GM04504 (cell line): Measurements from ENCODE around the gene GLCE.
"Not testable (repeated sequence)": the region's sequence is repeated elsewhere in the genome, so short reads cannot be mapped to it uniquely, and the experiment has no call there.

ENCODE experiments used
- DNase-seq: peaks from one replicate; pipeline ENCODE4 v3.0.0-alpha.2; 2012; ENCODE audit warnings: low read depth

The GLCE gene

GRCh38 chr15:69135499-69135898, 24.9 kb upstream of the GLCE start:
- no peak for DNase-seq

GRCh38 chr15:69138963-69139362, 21.5 kb upstream of the GLCE start:
- no peak for DNase-seq

GRCh38 chr15:69140306-69140705, 20.1 kb upstream of the GLCE start:
- no peak for DNase-seq

- DNase-seq, result no peak
Observed at GRCh38 chr15:69141286-69141701, 19.1 kb upstream of the GLCE start.

GRCh38 chr15:69141833-69142232, 18.6 kb upstream of the GLCE start:
- no peak for DNase-seq

- DNase-seq, result no peak
Observed at GRCh38 chr15:69143756-69144436, 16.5 kb upstream of the GLCE start.

- DNase-seq, result no peak
Observed at GRCh38 chr15:69144530-69144929, 15.9 kb upstream of the GLCE start.

- no peak for DNase-seq
Observed at GRCh38 chr15:69145149-69145693, 15.2 kb upstream of the GLCE start.

- no peak for DNase-seq
Observed at GRCh38 chr15:69145694-69146492, 14.5 kb upstream of the GLCE start.

- DNase-seq, result no peak
Observed at GRCh38 chr15:69146724-69147435, 13.6 kb upstream of the GLCE start.

GRCh38 chr15:69148465-69148864, 12.0 kb upstream of the GLCE start:
- DNase-seq, result no peak

- no peak for DNase-seq
Observed at GRCh38 chr15:69149163-69149562, 11.3 kb upstream of the GLCE start.

- no peak for DNase-seq
Observed at GRCh38 chr15:69149803-69150202, 10.6 kb upstream of the GLCE start.

- DNase-seq, result no peak
Observed at GRCh38 chr15:69150336-69150735, 10.1 kb upstream of the GLCE start.

- no peak for DNase-seq
Observed at GRCh38 chr15:69150841-69151240, 9.6 kb upstream of the GLCE start.

- DNase-seq, result no peak
Observed at GRCh38 chr15:69153046-69153445, 7.4 kb upstream of the GLCE start.

- DNase-seq, result not testable (repeated sequence)
Observed at GRCh38 chr15:69153587-69153986, 6.8 kb upstream of the GLCE start.

- no peak for DNase-seq
Observed at GRCh38 chr15:69154078-69154477, 6.4 kb upstream of the GLCE start.

- no peak for DNase-seq
Observed at GRCh38 chr15:69154684-69155083, 5.8 kb upstream of the GLCE start.

- DNase-seq, result no peak
Observed at GRCh38 chr15:69156736-69157381, 3.6 kb upstream of the GLCE start.

GRCh38 chr15:69158201-69158842, 2.1 kb upstream of the GLCE start:
- no peak for DNase-seq

- DNase-seq, result no peak
Observed at GRCh38 chr15:69158843-69159240, 1.6 kb upstream of the GLCE start.
